GM18951 (cell line): ENCODE measurements around the gene FCHSD2.
A peak's percentile ranks its signal among the peaks of the same experiment; 100 is the strongest.
"Not testable (repeated sequence)": the region's sequence is repeated elsewhere in the genome, so short reads cannot be mapped to it uniquely, and the experiment has no call there.

Source experiments
- POLR2A ChIP-seq: IDR thresholded peaks from 4 replicates; pipeline ENCODE4 v1.6.1; 2011; ENCODE audit warnings: mild to moderate bottlenecking; ENCODE audit not compliant: insufficient read length, insufficient read depth; ENCODE audit errors: extremely low read depth
- in situ Hi-C: fragments of 300-500 bp; cut with MboI; formaldehyde crosslinking; loops from one replicate; pipeline ENCODE4 v1.12.0; 2022; ENCODE audit warnings: low sequenced_read_pairs, mixed read lengths, inconsistent platforms; ENCODE audit not compliant: unreplicated experiment

FCHSD2 gene

GRCh38 chr11:72799441-72799840, 342.7 kb downstream of the FCHSD2 start:
- no peak for TF ChIP-seq POLR2A
- in situ Hi-C loops = loop anchor here (5.0 kb wide), 1 partner anchor 72 kb away; no protein-coding TSS in a partner anchor

DNA sequence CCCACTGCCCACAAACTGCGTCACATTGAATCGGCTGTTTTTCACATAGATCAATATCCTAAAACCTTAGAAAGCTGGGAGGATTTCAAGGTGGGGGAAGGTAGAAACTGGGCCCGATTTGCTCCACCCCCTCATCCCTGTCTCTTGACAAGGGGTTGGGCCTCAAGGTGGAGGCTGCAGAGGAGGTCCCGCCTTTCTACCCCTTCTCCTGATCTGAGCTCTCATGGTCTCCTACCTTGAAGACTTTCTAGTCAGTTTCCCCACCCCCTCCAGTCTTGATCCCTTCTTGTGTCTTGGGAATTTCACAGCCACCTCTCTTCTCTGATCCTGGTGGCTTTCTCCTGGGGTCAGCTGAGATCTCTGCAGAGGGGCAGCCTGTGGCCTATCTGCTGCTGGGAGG, 343.8 kb downstream of the FCHSD2 start:
- in situ Hi-C loops = loop anchor here (5.0 kb wide), 1 partner anchor 71 kb away; no protein-coding TSS in a partner anchor
- TF ChIP-seq POLR2A = no peak

DNA sequence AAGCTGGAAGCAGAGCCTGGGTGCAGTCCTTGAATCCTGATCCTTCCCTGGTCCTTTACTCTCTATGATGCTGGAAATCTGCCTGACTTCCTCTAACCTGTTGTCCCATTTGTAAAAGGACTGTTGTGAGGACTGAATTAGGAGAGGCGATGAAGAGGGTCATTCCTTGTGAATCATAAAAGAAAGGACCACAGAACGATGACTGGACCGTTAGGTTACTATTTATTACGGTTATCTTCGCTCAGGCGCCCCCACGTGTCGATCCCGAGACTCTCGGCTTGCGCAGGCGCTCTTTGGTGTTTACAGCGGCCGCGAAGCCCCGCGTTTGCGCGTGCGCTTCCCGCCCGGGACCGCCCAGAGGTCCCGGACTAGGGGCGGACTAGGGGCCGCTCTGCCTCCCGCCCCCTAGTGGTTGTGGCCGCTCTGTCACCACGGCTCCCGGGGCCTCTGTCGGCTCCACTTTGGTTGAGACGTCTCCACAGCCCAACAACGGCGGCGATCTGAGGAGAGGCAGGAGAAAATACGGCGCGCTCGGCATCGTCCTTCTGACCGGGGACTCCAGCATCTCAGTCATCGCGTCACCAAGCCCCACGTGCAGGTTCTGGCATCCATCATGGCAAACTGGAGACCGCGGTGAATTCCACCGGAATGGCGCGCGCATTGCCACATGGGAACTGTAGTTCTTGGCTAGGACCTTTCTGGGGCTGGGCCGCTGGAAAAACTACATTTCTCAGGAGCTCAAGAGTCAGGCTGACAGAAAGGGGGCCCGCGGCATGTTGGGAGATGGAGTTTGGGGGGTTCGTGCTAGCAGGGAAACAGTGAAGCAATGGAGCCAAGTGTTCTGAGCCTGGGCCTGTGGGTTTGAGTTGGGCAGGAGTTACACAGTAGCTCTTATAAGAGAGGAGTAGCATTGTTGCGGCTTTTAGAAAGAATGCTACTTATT, 348.4 kb downstream of the FCHSD2 start, which contains the start of gene STARD10:
Gene STARD10 (minus strand): TSS at position 623 of the 943 bp plus-strand sequence. CDS start 12,866 bp downstream, outside the sequence.
- TF ChIP-seq POLR2A = peak; percentile 69
- in situ Hi-C loops = no loop called here

- in situ Hi-C loops = no loop called here
- no peak for TF ChIP-seq POLR2A
Measured at GRCh38 chr11:72793076-72793424, 349.1 kb downstream of the FCHSD2 start.

GRCh38 chr11:72792437-72793021, 349.6 kb downstream of the FCHSD2 start:
- no peak for TF ChIP-seq POLR2A
- in situ Hi-C loops = no loop called here

DNA sequence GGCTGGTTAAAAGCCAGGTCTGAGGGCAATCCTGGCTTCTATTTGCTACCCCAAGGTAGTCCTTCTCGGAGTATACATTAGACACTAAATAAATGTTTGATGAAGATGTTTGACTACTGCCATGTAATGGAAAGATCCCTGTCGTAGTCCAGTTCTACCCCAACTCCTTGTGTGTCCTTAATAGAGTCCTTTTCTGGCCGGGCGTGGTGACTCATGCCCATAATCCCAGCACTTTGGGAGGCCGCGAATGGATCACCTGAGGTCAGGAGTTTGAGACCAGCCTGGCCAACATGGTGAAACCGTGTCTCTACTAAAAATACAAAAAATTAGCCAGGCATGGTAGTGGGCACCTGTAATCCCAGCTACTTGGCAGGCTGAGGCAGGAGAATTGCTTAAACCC, 350.9 kb downstream of the FCHSD2 start:
- in situ Hi-C loops = not testable (repeated sequence)

DNA sequence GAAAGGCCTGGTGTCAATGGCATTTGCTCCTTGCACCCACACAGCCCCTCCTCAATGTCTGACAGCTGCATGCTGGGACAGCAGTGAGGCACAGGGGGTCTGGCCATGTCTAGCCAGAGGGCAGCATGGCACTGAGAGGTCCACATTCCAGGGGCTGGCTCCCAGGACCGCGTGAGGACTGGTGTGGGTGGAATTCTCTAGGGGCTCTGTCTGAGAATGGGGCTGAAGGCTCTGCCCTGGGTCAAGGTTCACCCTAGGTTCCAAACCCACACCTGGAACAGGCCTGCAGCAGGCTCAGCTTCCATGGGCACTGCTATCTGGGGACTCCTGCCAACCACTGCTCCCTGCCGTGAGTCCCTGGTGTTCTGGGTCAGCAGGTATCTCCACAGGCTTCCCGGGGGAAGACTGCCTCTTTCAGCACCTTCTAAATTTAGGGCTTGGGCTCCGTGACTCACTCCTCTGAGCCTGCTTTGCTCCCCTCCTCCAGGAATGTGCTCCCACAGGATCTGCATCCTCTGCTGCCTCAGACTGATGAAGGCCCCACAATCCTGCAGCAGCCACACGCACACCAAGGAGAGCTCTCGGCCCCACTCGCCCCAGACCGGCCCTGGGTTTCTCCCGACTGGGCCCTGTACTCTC, 352.5 kb downstream of the FCHSD2 start:
- in situ Hi-C loops = no loop called here
- no peak for TF ChIP-seq POLR2A

DNA sequence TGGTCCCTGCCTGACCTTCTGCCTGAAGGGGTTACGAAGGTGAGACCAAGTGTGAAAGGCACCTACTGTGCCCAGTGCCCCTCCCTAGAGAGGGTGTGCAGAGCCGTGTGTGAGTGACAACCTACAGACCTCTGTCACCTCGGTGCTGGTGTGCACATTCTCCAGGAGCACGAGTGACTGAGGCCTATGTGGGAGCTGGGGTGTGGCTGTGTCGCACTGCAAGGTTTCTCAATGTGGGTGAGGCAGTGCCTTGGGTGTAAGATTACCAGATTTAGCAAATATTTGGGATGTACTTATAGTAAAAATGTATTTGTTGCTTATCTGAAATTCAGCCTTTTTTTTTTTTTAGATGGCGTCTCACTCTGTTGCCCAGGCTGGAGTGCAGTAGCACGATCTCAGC, 353.9 kb downstream of the FCHSD2 start:
- no peak for TF ChIP-seq POLR2A
- in situ Hi-C loops = no loop called here

- in situ Hi-C loops = no loop called here
Measured at GRCh38 chr11:72787216-72788104, 354.7 kb downstream of the FCHSD2 start.

More at GRCh38 chr11:72787216-72788104, 354.7 kb downstream of the FCHSD2 start:
- peak; percentile 18 for TF ChIP-seq POLR2A
